ENCODE results near the gene PTPN21. TPM values are rescaled to one million over a fixed set of nuclear protein-coding genes. Genes with fewer than 3 reads are reported as not detected.

The PTPN21 gene
- total and polyA plus RNA-seq, 2 of the 13 experiments (the other 11 are each of a cell fraction or from before 2014, with no cell fraction given) = 2.0 to 3.7 TPM

DNA sequence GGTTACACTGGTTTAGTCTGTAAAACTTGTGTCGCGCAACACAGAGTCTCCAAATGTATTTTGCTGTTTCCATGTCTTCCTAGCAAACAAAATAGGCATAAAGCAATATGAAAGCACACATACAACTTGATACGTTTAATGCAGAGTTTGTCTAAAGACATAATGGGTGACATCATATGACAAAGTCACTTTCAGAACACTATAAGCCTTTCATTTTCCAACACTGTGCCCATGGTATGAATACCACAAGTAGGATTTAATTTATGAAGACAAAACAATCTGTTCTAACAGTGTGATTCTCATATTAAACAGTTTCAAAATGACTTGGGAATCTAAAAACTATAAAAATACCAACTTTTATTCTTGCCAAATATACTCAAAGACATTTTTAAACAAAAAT, 58.4 kb downstream of the PTPN21 start:
- Histone ChIP-seq H3K36me3 (replicated peaks in 1 of 2; ENCODE audit: control insufficient read depth in 1 of 2, insufficient read depth in 2 of 2, low read length in 2 of 2) (peaks cover 2 to 4% of the 10 kb centered on the region in 2 experiments; a peak in 1 of 5 replicates), H3K9me3 (ENCODE audit: low read length) (no peaks in the 10 kb centered on the region), H4K20me1 (ENCODE audit: insufficient read depth, low read length) (no peaks in the 10 kb centered on the region), H3K9ac (ENCODE audit: insufficient read depth, low read depth, low read length) (no peak overlapping the region), H3K4me2 (ENCODE audit: low read depth, low read length) (no peak overlapping the region), H3K27ac (ENCODE audit: extremely low read length, insufficient read depth, low read length) (no peak overlapping the region), H2AFZ (ENCODE audit: low read length) (no peak overlapping the region), H3K27me3 (ENCODE audit: control insufficient read depth in 1 of 2, insufficient read depth in 2 of 2, low read length in 2 of 2) (no peaks in the 10 kb centered on the region), H3K79me2 (ENCODE audit: insufficient read depth, low read length) (no peaks in the 10 kb centered on the region), H3K4me1 (ENCODE audit: insufficient read depth, low read length) (no peaks in the 10 kb centered on the region), H3K4me3 (replicated peaks in 1 of 3; ENCODE audit: insufficient read depth in 1 of 3, low read depth in 2 of 3, low read length in 3 of 3) (no peak overlapping the region)
- ChIA-PET POLR2A (no interaction called here), CTCF (ENCODE audit: low intra/inter-chr PET ratio, low total read pairs) (no interaction called here)
- no peak for ATAC-seq
- intact Hi-C loops (cut with micrococcal nuclease; ENCODE audit: unreplicated experiment) (no loop called here), in situ Hi-C loops (cut with HindIII; ENCODE audit: extremely low pct_ligation_motif_present, low pct_unique_long_range_greater_than_20kb) (loop anchor here (25.0 kb wide), 1 partner anchor 516 kb away; no protein-coding TSS in a partner anchor)
- no peak for DNase-seq (ENCODE audit: low spot score)
- BruUV-seq (replicated peaks) = no TSS peak
- FAIRE-seq = no peak
- 95% methylated on average over 3 of the region's 3 CpGs for WGBS (ENCODE audit: low lambda C conversion rate)
- TF ChIP-seq ZFP82 (CRISPR knock-in tag; IDR thresholded peaks at IDR 0.05; ENCODE audit: borderline replicate concordance) (no peak), ZNF556 (CRISPR knock-in tag; IDR thresholded peaks at IDR 0.05; ENCODE audit: borderline replicate concordance) (no peak), ZNF816 (CRISPR knock-in tag; IDR thresholded peaks at IDR 0.05; ENCODE audit: borderline replicate concordance) (no peak), ZFP36L1 (CRISPR knock-in tag; IDR thresholded peaks at IDR 0.05) (no peak), ZNF3 (CRISPR knock-in tag; IDR thresholded peaks at IDR 0.05) (no peak), RFX5 (IDR thresholded peaks at IDR 0.05; ENCODE audit: low read depth, low read length) (no peak), ZNF660 (CRISPR knock-in tag; IDR thresholded peaks at IDR 0.05; ENCODE audit: borderline replicate concordance, low read depth) (no peak), ZNF75D (CRISPR knock-in tag; IDR thresholded peaks at IDR 0.05; ENCODE audit: borderline replicate concordance) (no peak), MLLT10 (CRISPR knock-in tag; IDR thresholded peaks at IDR 0.05) (no peak)
- TF ChIP-seq, protein P1, sequence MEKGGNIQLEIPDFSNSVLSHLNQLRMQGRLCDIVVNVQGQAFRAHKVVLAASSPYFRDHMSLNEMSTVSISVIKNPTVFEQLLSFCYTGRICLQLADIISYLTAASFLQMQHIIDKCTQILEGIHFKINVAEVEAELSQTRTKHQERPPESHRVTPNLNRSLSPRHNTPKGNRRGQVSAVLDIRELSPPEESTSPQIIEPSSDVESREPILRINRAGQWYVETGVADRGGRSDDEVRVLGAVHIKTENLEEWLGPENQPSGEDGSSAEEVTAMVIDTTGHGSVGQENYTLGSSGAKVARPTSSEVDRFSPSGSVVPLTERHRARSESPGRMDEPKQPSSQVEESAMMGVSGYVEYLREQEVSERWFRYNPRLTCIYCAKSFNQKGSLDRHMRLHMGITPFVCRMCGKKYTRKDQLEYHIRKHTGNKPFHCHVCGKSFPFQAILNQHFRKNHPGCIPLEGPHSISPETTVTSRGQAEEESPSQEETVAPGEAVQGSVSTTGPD (CRISPR knock-in tag; IDR thresholded peaks at IDR 0.05) = no peak
- TF ChIP-seq, protein P2, sequence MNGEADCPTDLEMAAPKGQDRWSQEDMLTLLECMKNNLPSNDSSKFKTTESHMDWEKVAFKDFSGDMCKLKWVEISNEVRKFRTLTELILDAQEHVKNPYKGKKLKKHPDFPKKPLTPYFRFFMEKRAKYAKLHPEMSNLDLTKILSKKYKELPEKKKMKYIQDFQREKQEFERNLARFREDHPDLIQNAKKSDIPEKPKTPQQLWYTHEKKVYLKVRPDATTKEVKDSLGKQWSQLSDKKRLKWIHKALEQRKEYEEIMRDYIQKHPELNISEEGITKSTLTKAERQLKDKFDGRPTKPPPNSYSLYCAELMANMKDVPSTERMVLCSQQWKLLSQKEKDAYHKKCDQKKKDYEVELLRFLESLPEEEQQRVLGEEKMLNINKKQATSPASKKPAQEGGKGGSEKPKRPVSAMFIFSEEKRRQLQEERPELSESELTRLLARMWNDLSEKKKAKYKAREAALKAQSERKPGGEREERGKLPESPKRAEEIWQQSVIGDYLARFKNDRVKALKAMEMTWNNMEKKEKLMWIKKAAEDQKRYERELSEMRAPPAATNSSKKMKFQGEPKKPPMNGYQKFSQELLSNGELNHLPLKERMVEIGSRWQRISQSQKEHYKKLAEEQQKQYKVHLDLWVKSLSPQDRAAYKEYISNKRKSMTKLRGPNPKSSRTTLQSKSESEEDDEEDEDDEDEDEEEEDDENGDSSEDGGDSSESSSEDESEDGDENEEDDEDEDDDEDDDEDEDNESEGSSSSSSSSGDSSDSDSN (CRISPR knock-in tag; IDR thresholded peaks at IDR 0.05) = no peak
- TF ChIP-seq, protein P3, sequence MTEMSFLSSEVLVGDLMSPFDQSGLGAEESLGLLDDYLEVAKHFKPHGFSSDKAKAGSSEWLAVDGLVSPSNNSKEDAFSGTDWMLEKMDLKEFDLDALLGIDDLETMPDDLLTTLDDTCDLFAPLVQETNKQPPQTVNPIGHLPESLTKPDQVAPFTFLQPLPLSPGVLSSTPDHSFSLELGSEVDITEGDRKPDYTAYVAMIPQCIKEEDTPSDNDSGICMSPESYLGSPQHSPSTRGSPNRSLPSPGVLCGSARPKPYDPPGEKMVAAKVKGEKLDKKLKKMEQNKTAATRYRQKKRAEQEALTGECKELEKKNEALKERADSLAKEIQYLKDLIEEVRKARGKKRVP (CRISPR knock-in tag; IDR thresholded peaks at IDR 0.05) = no peak
